Measurements from ENCODE around the gene APOL2.

The APOL2 gene

DNA sequence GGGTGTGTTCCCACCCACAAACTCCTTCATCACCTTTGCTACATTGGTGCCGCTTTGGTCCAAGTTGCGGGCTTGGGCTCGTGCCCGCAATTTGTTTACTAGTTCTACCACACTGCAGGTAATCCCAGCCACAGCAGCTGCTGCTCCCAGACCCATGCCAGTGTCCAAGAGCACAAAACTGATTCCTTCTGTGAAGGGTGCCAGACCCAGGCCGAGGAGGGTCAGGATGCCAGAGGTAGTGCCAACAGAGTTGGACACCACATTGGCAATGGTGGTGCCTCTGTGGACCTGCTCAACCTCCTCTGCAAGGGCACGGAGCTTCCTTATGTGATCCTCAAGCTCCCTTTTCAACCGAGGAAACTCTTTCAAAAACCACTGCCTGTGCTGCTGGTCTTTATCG lies 11.5 kb downstream of the APOL2 start:
- no peak for TF ChIP-seq EZH2 (optimal IDR thresholded peaks at IDR 0.05; ENCODE audit: low read depth, low read length)
- TF ChIP-seq, protein P1, sequence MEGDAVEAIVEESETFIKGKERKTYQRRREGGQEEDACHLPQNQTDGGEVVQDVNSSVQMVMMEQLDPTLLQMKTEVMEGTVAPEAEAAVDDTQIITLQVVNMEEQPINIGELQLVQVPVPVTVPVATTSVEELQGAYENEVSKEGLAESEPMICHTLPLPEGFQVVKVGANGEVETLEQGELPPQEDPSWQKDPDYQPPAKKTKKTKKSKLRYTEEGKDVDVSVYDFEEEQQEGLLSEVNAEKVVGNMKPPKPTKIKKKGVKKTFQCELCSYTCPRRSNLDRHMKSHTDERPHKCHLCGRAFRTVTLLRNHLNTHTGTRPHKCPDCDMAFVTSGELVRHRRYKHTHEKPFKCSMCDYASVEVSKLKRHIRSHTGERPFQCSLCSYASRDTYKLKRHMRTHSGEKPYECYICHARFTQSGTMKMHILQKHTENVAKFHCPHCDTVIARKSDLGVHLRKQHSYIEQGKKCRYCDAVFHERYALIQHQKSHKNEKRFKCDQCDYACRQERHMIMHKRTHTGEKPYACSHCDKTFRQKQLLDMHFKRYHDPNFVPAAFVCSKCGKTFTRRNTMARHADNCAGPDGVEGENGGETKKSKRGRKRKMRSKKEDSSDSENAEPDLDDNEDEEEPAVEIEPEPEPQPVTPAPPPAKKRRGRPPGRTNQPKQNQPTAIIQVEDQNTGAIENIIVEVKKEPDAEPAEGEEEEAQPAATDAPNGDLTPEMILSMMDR (IDR thresholded peaks at IDR 0.05; ENCODE audit: low read length) = no peak
- no peak for TF ChIP-seq EZH2phosphoT487 (IDR thresholded peaks at IDR 0.05; ENCODE audit: low read length)
- Histone ChIP-seq H3K9me2 (replicated peaks; ENCODE audit: insufficient read depth, low read length) (no peaks in the 10 kb centered on the region), H3K36me3 (replicated peaks; ENCODE audit: insufficient read depth, low read length) (no peaks in the 10 kb centered on the region)

DNA sequence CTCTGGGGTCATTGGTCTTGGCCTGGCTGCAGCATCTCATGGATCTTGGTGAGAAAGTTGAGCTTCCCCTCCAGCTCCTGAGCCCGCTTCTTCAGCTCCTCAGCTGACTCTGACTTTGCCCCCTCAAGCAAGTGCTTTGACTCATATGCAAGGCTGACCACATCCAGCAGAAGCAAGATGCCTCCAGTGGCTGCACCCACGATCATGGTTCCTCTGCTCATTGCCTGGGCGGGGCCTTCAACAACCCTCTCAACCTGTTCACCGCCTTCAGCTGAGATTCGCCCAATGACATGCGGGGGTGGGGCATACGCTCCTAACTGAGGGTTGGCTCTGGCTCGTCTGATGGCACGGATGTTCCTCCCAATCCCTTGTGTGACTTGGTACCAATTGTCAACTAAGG lies 11.9 kb downstream of the APOL2 start:
- TF ChIP-seq EZH2 (optimal IDR thresholded peaks at IDR 0.05; ENCODE audit: low read depth, low read length) = no peak
- no peak for TF ChIP-seq EZH2phosphoT487 (IDR thresholded peaks at IDR 0.05; ENCODE audit: low read length)
- no peaks in the 10 kb centered on the region for H4K20me1 ChIP-seq (ENCODE audit: insufficient read depth, low read length)
- no peak overlapping the region for H3K27ac ChIP-seq (ENCODE audit: low read length)
- H2AFZ ChIP-seq (ENCODE audit: low read length) = no peak overlapping the region
- H3K9me2 ChIP-seq (replicated peaks; ENCODE audit: insufficient read depth, low read length) = no peaks in the 10 kb centered on the region
- no peaks in the 10 kb centered on the region for H3K36me3 ChIP-seq (replicated peaks; ENCODE audit: insufficient read depth, low read length)
- no peaks in the 10 kb centered on the region for H3K79me2 ChIP-seq (ENCODE audit: low read length)
- DNase-seq = no peak
- no peak overlapping the region for H3K4me2 ChIP-seq (ENCODE audit: low read depth, low read length)
- H3K9ac ChIP-seq (ENCODE audit: low read length) = no peak overlapping the region
- H3F3A ChIP-seq (ENCODE audit: insufficient read depth, low read length) = peaks cover 10% of the 10 kb centered on the region; the same call in 1 of the 2 replicates
- no peaks in the 10 kb centered on the region for H3K4me1 ChIP-seq (ENCODE audit: low read length)
- H3K4me3 ChIP-seq (ENCODE audit: low read length) = no peak overlapping the region
- no peaks in the 10 kb centered on the region for H3K27me3 ChIP-seq (replicated peaks; ENCODE audit: insufficient read depth, low read length)
- no peaks in the 10 kb centered on the region for H3K9me3 ChIP-seq (replicated peaks; ENCODE audit: insufficient read depth, low read length)

More for the DNA sequence above, 11.5 kb downstream of the APOL2 start:
- H3K9me3 ChIP-seq (replicated peaks; ENCODE audit: insufficient read depth, low read length) = no peaks in the 10 kb centered on the region
- H3K4me1 ChIP-seq (ENCODE audit: low read length) = no peaks in the 10 kb centered on the region
- no peak overlapping the region for H3K4me2 ChIP-seq (ENCODE audit: low read depth, low read length)
- no peaks in the 10 kb centered on the region for H3K79me2 ChIP-seq (ENCODE audit: low read length)
- no peak for DNase-seq
- no peaks in the 10 kb centered on the region for H4K20me1 ChIP-seq (ENCODE audit: insufficient read depth, low read length)
- no peak overlapping the region for H3K4me3 ChIP-seq (ENCODE audit: low read length)
- no peaks in the 10 kb centered on the region for H3K27me3 ChIP-seq (replicated peaks; ENCODE audit: insufficient read depth, low read length)
- peaks cover 10% of the 10 kb centered on the region; the same call in 1 of the 2 replicates for H3F3A ChIP-seq (ENCODE audit: insufficient read depth, low read length)
- no peak overlapping the region for H3K9ac ChIP-seq (ENCODE audit: low read length)
- no peak overlapping the region for H2AFZ ChIP-seq (ENCODE audit: low read length)
- no peak overlapping the region for H3K27ac ChIP-seq (ENCODE audit: low read length)

DNA sequence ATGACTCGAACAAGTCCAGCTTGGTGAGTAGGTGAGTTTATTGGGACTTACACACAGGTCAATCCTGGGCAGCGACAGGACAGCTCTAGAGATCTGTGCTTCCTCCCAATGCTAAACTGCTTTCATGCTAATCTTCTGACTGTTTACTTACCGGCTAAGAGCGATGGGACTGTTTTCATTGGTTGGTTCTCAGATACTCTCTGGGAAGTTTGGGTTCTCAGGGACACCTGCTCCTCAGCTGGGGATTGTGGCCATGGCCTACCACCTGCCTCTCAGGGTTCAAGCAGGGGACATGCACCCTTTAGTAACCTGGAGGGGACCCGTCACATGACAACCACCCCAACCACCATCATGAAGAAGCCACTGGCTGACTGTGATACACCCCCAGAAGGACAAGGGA lies 13.1 kb downstream of the APOL2 start:
- no peak overlapping the region for H3K27ac ChIP-seq (ENCODE audit: low read length)
- H3K4me1 ChIP-seq (ENCODE audit: low read length) = no peaks in the 10 kb centered on the region
- no peaks in the 10 kb centered on the region for H3K79me2 ChIP-seq (ENCODE audit: low read length)
- H3F3A ChIP-seq (ENCODE audit: insufficient read depth, low read length) = peaks cover 10% of the 10 kb centered on the region; the same call in 1 of the 2 replicates
- H4K20me1 ChIP-seq (ENCODE audit: insufficient read depth, low read length) = no peaks in the 10 kb centered on the region
- no peaks in the 10 kb centered on the region for H3K27me3 ChIP-seq (replicated peaks; ENCODE audit: insufficient read depth, low read length)
- H3K9me2 ChIP-seq (replicated peaks; ENCODE audit: insufficient read depth, low read length) = no peaks in the 10 kb centered on the region
- no peak overlapping the region for H2AFZ ChIP-seq (ENCODE audit: low read length)
- no peak for TF ChIP-seq EZH2 (optimal IDR thresholded peaks at IDR 0.05; ENCODE audit: low read depth, low read length)
- no peak for TF ChIP-seq EZH2phosphoT487 (IDR thresholded peaks at IDR 0.05; ENCODE audit: low read length)
- TF ChIP-seq, protein P1 (IDR thresholded peaks at IDR 0.05; ENCODE audit: low read length) = no peak
- no peak overlapping the region for H3K4me3 ChIP-seq (ENCODE audit: low read length)
- H3K4me2 ChIP-seq (ENCODE audit: low read depth, low read length) = no peak overlapping the region
- no peak for DNase-seq
- no peaks in the 10 kb centered on the region for H3K36me3 ChIP-seq (replicated peaks; ENCODE audit: insufficient read depth, low read length)
- no peaks in the 10 kb centered on the region for H3K9me3 ChIP-seq (replicated peaks; ENCODE audit: insufficient read depth, low read length)
- no peak overlapping the region for H3K9ac ChIP-seq (ENCODE audit: low read length)

DNA sequence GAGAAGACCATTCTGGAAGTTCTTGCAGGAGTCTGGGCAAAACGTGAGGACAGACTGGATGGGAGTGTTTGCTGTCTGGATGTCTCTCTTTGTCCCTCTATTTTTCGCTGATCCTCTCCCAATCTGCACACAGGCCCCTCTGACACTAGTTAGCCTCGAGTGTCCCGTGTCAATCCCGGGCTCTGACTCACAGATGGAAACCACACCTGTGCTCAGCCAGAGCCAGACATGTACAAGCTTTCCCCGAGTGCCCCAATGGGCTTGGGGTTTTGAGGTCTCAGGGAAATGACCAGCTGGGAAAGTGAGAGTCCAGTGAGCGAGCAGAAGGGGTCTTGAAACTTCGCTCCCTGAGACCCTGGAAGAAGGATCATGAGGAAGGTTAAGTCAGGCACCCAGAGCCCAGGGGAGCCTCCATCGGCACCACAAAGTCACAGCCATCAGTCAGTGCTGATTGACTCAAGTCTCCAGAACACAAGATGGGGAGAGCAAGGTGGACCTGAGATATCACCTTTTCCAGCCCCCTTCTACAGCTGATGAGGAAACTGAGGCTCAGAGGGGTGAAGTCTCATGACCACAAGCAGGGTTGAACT lies 13.9 kb downstream of the APOL2 start:
- Histone ChIP-seq H4K20me1 (ENCODE audit: insufficient read depth, low read length) (no peaks in the 10 kb centered on the region), H3K79me2 (ENCODE audit: low read length) (no peaks in the 10 kb centered on the region), H3K36me3 (replicated peaks; ENCODE audit: insufficient read depth, low read length) (no peaks in the 10 kb centered on the region), H3K27ac (ENCODE audit: low read length) (no peak overlapping the region), H2AFZ (ENCODE audit: low read length) (no peak overlapping the region), H3K4me1 (ENCODE audit: low read length) (no peaks in the 10 kb centered on the region), H3K9ac (ENCODE audit: low read length) (no peak overlapping the region), H3K4me2 (ENCODE audit: low read depth, low read length) (no peak overlapping the region), H3F3A (ENCODE audit: insufficient read depth, low read length) (peaks cover 10% of the 10 kb centered on the region; the same call in 1 of the 2 replicates), H3K9me2 (replicated peaks; ENCODE audit: insufficient read depth, low read length) (no peaks in the 10 kb centered on the region), H3K4me3 (ENCODE audit: low read length) (no peak overlapping the region), H3K9me3 (replicated peaks; ENCODE audit: insufficient read depth, low read length) (no peaks in the 10 kb centered on the region), H3K27me3 (replicated peaks; ENCODE audit: insufficient read depth, low read length) (no peaks in the 10 kb centered on the region)
- no peak for DNase-seq
- TF ChIP-seq EZH2 (optimal IDR thresholded peaks at IDR 0.05; ENCODE audit: low read depth, low read length) (no peak), EZH2phosphoT487 (IDR thresholded peaks at IDR 0.05; ENCODE audit: low read length) (no peak)
- TF ChIP-seq, protein P1 (IDR thresholded peaks at IDR 0.05; ENCODE audit: low read length) = no peak
